HG03342 (cell line): ENCODE measurements around the gene MSI2.
"Not testable (repeated sequence)": the region's sequence is repeated elsewhere in the genome, so short reads cannot be mapped to it uniquely, and the experiment has no call there.

Source experiments
- ATAC-seq: cut with Tn5 transposase; IDR thresholded peaks from one replicate; pipeline ENCODE4 v1.9.1; 2021; ENCODE audit warnings: mild to moderate bottlenecking, moderate library complexity; ENCODE audit not compliant: unreplicated experiment

MSI2 gene

DNA sequence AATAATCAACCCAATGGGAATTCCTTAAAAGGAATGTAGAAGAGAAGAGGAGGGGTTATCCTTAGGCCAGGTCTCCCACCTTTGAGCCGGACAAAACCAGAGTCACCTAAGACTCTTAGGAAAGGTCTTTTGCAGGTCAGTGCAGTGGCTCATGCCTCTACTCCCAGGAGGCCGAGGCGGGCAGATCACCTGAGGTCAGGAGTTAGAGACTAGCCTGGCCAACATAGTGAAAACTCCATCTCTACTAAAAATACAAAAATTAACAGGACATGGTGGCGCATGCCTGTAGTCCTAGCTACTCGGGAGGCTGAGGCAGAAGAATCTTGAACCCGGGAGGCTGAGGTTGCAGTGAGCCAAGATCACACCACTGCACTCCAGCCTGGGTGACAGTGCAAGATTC lies 365.5 kb downstream of the MSI2 start:
- ATAC-seq: not testable (repeated sequence)

DNA sequence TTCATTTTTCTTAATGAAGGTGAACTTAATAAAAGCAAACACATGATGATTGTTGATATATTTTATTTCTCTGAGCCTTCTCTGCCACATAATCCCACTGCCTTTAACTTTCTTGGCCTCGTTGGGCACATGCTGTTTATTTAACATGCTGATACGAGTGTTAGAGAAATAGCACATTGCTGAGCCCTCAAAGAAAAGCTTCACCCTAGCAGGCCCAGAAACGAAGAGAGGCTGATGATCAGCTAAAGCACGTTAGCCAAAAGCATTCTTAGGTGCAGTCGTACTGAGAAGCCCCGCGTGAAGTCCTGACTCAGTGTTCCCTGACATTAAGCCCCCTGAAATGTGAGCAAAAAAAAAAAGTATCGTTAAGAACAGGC lies 366.0 kb downstream of the MSI2 start:
- no peak for ATAC-seq

DNA sequence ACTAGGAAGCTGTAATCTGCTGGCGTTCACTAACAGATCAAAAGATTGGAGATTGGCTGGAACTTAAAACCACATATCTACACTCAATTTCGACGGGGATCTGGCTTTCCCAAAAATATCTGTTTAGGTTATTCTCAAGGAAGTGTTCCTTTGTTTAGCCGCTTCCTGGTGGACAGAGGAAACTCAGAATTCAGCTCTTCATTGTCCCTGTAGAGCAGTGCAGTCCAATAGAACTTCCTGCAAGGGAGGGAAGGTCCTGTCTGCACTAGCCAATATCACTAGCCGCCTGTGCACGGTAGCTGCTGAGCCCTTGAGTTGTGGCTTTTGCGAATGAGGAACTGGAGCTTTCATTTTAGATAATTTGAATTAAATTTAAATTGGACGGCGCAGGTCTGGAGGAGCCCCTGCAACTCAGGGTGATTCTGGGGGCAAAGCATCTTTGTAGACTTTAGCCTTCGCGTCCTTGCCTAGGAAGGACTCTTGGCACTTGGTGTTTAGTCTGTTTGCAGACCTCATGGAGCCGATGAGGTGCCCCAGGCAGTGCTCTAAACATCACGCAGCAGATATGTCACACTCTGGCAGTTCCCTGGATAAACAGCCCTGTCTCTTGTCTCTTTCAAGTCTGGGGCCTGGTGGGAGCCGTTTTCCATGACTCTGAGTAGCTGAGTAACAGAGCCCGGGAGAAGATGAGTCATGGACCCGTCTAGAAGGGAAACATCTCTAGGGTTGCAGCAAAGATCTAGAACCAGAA lies 366.5 kb downstream of the MSI2 start:
- peak; percentile 71 for ATAC-seq

DNA sequence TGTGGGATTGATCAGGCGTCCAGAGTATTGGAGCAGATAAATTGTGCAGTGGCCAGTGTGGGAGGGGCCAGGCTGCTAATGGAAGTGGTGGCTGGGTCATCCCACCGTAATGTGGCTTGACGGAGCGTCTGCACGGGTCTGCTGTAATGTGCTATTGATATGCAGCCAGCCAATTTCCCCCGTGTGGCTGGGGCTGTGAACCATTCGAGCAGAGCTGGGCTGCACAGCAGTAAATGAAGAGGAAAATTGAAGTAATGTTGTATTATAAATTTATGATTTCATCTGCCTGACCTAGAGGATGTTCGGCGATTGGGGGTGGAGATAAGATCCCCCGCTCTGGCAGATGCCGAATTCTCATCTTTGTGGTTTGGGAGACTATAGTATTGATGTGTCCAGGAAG lies 367.3 kb downstream of the MSI2 start:
- no peak for ATAC-seq

GRCh38 chr17:57624386-57624785 lies 368.1 kb downstream of the MSI2 start:
- no peak for ATAC-seq

DNA sequence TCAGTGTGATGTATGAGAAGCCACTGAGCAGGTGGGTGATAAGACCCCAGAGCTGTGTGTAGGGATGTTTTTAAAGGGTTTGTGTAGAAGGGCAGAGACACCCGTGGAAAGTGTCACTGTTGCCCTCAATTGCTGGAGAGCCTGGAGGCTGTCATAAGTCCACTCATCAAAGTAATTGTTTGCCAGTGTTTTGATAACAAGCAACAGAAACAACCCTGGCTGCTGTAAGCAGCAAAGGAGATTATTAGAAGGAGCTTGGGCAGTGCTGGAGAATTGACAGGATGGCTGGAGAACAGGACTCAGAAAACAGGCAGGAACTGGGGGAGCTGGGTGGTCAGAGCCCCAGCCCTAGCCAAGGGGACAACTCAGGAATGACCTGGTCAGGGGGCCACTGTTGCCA lies 369.2 kb downstream of the MSI2 start:
- no peak for ATAC-seq

DNA sequence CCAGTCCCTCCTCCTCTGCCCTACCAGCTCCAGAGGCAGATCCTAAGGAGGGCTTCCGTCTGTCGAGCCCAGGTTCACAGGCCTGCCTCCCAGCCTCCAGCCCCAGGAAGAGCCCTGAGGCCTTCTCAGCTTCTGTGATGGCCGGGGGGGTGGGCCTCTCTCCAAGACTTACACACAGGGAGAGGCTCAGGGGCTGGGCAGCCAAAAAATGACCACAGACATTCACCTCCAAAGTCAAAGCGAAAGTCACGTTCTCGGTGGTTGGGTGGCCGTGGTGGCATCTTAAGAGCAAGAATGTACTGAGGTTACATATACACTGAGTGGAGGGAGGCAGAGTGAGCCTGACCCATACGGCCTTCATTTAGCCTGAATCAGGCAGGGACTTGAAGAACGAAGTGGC lies 369.6 kb downstream of the MSI2 start:
- no peak for ATAC-seq

DNA sequence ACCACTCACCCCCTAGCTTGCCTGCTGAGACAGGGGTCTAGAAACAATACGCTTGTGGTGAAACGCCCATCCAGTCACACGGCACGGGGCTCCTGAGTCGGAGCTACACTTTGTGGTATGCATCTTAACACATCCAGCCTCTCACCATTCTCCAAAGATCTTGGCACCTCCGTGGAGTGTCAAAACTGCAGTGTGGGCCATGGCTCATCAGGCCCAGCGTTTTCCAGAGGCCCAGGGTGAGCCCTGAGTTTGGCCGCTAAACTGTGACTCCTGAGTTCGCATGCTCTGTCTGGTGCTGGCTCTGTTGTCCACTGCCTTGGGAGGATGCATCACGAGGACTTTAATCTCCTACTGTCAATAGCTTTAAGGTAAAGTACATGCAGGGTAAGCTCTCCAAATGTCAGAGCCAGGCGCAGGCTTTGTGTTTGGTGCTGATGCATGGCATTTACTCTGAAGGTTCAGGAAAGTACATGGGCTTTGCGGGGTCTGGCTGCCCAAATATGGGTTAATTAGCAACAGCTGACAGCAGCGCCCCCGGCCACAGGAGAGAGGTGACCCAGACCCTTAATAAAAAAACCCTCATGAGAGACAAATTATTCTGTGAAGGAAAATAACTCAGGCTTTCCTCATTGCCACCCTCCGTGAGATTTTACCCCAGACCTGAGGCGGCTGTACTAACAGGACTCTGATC lies 370.3 kb downstream of the MSI2 start:
- no peak for ATAC-seq

DNA sequence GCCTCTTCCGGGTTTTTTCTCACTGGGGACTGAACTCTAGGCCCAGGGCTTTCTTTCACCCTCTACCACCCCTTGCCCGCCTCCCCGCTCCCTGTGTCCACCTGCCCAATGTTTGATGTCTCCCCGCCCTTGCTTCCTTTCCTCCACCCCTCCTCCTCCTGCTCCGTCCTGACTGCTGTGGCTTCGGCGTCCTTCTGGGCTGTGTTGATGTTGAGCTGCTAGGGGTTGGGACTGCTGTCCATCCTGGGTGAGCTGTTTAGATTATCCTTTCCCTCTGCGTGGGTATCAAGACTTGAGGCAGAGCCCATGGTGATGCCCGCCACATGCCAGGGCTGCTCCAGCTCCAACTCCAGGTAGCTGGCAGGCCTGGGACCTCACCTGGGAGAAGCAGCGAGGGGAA lies 371.3 kb downstream of the MSI2 start:
- no peak for ATAC-seq

- no peak for ATAC-seq
These were observed 372.1 kb downstream of the MSI2 start for GRCh38 chr17:57628421-57628820.

DNA sequence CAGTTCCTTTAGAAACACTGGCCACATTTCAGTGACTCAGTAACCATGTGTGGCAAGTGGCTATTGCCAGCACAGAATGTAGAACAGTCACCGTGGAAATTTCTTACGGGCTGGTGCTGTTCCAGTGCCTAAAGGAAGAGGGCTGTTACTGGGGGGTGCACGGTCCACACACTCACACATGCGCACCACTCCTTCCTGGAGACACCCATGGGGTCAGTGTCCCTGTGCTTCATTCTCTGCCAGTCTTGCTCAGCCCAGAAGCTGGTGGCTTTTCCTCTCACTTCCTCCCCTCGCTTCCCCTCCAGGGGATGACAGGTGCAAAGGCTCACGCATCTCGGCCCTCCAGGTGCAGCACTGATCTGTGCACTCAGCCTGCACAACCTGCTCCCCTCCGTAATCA lies 373.1 kb downstream of the MSI2 start:
- peak; percentile 81 for ATAC-seq

DNA sequence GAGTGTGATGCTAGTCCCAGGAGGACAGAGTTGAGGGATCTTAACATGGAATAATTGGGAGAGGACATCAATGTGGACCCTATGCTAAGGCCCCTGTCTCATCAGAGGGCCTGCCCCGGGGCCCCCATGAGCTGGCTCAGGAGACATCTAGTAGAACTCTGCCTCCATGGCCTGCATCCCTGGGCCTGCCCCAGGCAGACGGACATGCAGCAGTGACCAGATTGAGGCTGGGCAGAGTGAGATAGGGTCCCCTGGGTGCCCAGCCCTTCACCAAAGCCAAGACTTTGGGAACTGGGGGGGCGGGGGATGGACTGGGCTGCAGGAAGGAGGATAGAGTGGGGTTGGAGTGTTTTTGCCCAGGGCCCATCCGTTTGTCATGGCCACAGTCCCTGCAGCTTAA lies 373.6 kb downstream of the MSI2 start:
- ATAC-seq: no peak

GRCh38 chr17:57630736-57631135 lies 374.4 kb downstream of the MSI2 start:
- no peak for ATAC-seq

GRCh38 chr17:57631871-57632270 lies 375.5 kb downstream of the MSI2 start:
- ATAC-seq: no peak

DNA sequence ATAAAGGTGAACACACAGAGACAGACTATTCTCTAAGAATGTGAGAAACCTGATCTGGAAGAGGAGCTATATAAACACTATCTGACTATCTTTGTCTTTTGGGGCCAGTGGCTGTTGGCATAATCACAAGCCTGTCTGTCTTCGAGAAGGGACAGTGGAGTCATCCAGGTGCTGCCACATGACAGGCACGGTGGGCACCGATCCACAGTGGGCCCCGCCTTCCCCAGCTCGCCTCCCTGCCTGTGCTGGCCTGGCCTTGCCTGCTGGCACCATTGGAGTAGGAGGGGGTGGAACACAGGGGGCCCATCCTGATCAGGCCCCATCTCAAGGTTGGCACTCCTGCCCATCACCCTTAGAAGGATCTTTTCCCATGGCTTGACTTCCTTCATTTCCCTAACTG lies 376.0 kb downstream of the MSI2 start:
- no peak for ATAC-seq

GRCh38 chr17:57633236-57633635 lies 376.9 kb downstream of the MSI2 start:
- no peak for ATAC-seq

DNA sequence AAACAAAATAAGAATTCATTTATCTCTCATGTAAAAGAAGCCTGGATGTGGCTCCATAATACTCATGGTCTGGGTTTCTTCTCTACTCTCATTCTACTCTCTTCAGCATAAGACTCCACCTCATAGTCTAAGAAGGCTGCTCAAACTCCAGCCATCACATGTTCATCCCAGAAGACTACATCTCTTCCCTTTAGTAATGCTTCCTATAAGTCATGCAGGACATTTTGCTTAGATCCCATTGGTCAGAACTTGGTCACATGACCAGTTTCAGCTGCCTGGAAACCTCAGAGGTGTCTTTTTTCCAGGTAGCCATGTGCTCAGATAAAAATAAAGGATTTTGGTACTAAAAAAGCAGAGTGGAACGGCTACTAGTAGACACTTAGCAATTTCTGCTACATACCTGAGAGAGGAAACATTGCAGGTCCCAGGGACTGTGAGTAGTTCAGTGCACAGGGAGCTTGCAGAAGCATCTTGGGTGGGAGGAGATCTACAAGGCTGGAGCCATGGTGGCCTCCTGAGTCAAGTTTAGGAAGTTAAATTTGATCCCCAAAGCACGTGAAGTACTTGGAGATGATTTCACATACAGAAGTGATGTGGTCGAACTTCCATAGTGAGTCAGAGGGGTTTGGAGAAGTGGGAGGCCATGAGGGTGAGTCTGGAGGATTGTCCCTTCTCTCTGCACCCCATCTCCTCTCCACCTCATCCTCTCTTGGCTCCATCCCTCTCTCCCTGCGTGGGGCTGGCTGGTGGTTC lies 378.6 kb downstream of the MSI2 start:
- ATAC-seq: no peak

GRCh38 chr17:57636274-57636673 lies 380.0 kb downstream of the MSI2 start:
- no peak for ATAC-seq

DNA sequence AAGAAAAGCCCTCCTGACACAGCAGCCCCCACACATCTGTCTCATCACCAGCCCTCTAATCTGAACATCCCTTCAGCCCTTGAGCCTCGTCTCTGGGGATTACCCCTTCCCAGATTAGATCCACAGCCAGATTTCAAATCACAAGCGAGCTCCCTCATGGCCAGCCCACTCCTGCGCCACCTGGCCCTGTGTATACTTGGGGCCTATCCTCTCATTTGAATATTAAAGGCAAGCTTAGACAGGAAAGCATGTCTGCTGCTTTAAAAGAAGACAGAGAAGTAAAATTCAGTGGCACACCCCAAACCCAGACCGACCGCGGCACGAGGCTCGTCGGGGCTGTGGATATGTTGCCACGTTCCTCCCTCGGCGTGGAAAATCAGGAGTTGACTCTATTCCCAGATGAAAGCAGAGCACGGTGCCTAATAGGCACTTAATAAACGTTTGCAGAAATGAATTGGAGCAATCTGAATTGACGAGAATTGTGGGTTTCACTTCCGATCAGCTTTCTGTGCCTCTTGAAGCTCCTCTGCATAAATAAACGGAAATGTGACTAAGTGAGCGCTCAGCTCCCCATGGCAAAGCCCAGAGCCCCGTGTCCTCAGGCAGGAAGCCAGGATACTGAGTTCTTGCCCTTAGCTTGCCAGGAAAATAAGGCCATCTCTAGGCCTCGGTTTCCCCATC lies 380.8 kb downstream of the MSI2 start:
- no peak for ATAC-seq

DNA sequence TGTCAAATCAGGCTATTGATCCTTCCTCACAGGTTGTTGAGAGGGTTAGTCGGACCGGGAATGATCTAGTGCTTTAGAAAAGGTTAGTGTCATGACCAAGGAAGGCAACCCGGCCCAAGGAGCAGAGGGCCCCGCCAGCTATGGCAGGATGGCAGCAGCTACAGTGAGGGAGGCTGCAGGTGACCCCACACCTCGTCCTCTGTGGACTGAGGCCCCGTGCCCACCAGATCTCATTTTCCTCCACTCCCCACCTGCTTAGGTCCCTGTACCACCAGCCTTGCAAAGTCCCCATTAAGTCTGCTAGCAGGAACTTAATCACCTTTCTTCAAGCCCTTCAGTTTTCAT lies 381.3 kb downstream of the MSI2 start:
- ATAC-seq: no peak

DNA sequence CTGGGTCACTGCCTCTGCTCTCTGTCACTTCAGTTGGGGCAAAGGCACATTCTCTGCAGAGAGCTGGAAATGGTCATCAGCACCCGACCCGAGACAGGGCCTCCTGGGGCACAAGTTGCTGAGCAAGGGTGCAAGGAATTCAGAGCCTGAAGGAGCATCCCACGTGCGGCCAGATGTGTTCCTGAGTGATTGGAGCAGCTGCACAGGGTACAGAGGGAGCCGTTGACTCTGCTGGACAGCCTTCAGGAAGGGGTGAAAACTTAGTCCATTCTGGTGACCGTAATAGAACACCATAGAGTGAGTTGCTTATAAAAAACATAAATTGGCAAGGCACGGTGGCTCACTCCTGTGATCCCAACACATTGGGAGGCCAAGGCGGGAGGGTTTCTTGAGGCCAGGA lies 382.0 kb downstream of the MSI2 start:
- no peak for ATAC-seq

DNA sequence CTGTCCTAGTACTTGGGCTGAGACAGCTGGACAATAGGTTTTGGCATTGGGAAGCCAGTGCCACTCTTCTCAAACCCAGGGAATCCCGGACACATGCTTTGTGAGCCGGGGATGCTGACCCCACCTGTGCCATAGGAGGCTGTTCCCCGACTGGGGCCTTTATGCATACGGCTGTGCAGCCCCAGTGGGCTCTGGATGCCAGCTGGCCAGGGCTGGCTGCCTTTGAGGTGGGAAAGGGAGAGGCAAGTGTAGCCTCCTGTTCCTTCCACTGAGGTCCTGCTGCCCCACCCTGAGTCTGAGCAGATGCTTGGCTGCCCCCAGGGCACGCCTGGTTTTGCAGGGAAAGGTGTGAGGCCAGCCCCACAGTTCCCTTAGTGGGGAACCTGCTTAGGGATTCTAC lies 383.1 kb downstream of the MSI2 start:
- no peak for ATAC-seq
